HTR-8/SVneo (cell line): ENCODE results near the gene TPM1.
"Not testable (repeated sequence)": the region's sequence is repeated elsewhere in the genome, so short reads cannot be mapped to it uniquely, and the experiment has no call there.

Experiments used
- DNase-seq: peaks from one replicate; pipeline ENCODE4 v3.0.0; 2011; ENCODE audit warnings: low spot score, mixed read lengths; ENCODE audit not compliant: insufficient read length
- FAIRE-seq: peaks from 2 replicates; lab custom pipeline; 2011; peaks lifted over from hg19 to GRCh38; lab: Jason Lieb, UNC

Gene TPM1

DNA sequence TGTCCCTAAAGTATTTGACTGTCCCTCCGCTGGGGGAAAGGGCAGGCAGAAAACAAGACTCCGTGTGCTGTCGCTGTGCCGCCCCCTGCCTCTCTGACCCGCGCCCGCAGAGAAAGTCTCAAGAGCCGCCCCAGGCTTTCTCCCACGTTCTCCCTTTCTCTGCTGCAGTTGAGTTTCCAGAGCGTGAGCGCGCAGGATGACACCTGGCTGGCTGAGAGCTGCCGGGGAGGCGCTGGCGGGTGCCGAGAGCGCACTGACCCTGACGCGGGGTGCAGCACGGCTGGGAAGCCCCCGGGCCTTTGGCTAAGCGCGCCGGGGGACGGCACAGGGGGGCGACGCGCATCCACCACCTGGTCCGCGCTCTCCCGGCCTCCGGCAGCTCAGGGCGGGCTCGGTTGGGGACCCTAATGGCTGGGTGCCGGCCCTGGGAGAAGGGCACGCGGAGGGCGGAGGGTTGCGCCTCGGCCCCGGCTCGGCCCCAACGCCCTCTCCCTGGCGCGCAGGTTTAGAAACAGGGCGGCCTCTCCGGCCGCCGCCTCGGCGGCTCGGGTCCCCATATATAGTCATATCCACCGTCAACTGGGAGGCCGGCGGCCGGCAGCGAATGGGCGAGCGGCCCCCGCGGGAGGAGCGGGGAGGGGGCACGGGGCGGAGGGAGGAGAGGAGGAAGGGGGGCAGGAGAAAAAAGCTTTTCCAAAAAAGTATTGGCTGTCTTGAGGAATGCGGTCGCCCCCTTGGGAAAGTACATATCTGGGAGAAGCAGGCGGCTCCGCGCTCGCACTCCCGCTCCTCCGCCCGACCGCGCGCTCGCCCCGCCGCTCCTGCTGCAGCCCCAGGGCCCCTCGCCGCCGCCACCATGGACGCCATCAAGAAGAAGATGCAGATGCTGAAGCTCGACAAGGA, at the start of gene TPM1:
Gene TPM1, plus strand, starts transcription at position 774 of the 903 bp plus-strand sequence. Its CDS starts 83 bp downstream, at position 857.
- FAIRE-seq (peak; percentile 68), DNase-seq (peak; percentile 72)

DNA sequence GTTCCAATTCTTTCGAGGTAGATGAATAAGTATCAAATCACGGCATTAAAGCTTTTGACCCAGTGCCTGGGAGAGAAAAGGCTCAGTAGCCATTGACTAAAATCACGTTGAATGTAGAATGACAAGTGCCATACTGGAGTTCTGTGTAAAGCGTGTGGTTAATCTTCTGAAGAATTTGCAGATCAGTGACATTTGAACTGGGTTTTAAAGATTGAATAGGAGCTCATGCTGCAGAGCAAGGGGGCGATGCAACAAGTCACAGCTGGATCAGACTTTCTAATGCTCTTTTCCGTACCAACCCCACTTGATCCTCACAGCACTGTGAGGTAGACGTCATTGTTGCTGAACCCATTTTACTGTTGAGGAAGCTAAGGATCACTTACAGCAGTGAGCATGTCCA, 49.5 kb upstream of the TPM1 start:
- FAIRE-seq, result no peak

DNA sequence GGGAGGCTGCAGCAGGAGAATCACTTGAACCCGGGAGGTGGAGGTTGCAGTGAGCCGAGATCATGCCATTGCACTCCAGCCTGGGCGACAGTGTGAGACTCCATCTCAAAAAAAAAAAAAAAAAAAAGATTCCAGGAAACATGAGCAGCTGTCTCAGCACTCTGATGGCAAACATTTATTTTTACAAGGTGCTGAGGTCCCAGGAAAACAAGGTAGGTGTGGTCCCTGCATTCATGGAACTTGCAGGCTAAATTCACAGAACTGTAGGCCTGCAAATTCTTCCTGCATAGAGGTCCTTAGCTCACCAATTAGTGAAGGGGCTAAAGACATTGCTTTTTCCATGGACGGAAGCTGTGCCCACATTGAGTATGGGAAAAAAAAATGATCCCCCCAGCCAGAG, 48.9 kb upstream of the TPM1 start:
- DNase-seq, FAIRE-seq: not testable (repeated sequence)

More for the DNA sequence above, 49.5 kb upstream of the TPM1 start:
- no peak for DNase-seq

DNA sequence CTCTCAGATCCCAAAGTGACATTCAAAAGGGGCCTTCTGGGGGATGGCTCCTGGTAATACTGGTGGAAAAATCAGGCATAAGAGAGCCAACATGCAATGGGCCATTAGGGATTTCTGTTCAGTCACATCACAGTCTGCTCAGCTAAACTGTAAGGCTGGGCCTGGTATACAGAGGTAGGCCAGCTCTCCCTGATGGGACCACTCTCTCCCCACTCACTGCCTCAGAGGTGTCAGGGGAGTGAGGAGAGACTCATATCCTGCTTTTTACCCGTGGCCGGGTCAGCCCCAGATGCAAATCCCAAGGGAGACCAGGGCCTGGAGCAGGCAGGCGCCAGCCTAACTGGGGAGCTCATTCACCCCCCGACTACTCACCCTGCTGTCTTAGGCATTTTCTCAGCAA, 48.1 kb upstream of the TPM1 start:
- no peak for FAIRE-seq

DNA sequence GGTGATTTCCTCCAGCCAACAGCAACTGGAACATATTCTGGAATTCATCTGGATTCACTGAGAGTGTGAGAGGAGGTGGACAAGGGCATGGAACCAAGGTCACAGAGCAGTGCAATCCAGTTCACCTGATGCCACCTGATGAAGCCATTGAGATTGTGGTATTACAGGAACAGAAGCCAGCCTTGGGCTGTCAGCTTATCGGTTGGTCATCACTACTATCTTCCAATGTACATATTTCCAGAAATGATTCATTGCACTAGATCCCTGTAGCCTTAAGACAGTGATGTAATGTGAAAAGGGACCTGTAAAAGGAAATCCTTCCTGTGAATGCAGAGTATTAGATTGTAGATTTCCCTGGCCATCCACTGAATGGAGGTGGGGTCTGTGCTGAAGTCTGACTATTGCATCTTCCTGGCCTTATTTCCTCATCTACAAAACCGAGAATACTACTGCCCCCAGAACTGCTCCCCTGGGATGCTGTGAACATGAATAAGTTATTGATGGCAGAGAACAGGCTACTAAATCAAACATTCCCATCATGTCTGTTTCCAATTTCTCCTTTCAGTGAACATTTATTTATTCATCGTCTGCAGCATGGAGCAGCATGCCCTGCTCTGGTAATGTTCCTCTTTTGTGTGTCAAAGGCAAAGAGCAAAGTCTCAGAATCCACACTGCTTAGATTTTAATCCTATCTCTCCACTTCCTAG, 47.4 kb upstream of the TPM1 start:
- peak; percentile 76 for FAIRE-seq
- DNase-seq, result no peak

More for the DNA sequence above, 48.1 kb upstream of the TPM1 start:
- DNase-seq, result no peak

GRCh38 chr15:62997441-62997840, 45.1 kb upstream of the TPM1 start:
- FAIRE-seq (no peak), DNase-seq (no peak)

GRCh38 chr15:62998262-62998890, 44.2 kb upstream of the TPM1 start:
- no peak for FAIRE-seq
- no peak for DNase-seq

DNA sequence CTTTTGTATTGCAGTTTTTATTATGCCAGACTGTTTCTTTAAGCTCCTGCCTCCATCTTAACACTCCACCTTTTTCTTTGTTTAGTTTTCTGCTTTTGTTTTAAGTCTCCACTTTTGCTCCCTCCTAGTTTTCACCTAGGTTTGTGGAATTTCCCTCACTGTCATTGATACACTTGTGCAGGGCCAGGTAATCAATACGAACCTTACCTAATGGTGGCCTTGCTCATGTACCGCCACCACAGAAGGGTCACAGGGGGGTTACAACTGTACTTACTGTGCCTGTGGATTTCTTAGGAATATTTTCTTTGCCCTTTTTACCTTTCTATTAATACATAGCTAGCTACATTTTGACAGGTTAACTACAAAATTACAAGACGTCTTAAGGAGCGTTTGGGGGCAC, 43.4 kb upstream of the TPM1 start:
- DNase-seq, result no peak
- no peak for FAIRE-seq

DNA sequence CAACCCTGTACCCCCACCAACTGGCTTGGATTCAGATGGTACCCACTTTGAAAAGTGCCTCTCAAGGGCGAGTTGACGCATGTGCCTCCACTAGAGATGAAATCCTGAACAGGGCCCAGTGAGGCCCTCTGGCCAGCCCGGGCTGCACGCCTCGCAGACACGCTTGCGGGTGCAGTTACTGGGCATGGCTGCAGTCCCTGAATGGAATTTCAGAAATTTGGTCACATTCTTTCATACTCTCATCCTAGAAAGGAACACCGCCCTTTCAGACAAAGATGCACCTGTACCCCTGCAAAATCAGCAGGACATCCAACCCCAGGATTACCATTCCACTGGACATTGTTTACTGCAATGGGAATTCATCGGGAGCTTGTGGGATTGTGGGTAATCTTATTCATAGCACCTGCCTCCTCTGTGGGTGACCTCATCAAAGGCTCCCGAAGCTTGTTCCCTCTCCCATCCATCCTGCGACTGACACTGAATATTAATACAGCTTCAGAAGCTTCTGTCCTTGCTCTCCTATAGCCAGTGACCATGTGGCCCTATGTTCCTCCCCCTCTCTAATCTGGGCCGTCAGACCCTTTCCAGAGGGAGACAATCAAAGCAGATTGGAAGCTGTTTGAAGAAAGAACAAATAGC, 42.5 kb upstream of the TPM1 start:
- FAIRE-seq, result no peak
- no peak for DNase-seq

- DNase-seq (no peak), FAIRE-seq (no peak)
Observed at GRCh38 chr15:63000706-63001105, 41.8 kb upstream of the TPM1 start.

DNA sequence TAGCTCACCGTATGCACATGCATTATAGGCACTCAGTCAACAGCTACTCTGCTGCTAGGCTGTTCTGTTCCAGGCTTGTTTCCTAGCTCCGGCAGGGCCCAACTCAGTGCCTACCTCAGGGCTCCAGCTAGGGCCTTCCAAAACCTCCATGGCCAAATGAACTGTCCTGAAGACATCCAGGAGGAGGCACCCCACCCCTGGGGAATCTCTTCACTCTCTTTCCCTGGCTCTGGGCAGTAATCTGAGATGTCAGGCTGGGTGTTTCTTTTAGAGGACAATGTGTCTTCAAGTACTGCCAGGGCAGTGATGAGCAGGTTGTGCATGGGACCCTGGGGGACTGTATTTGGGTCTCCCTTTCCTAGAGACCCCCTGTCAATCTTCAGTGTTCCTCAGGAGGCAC, 38.3 kb upstream of the TPM1 start:
- no peak for DNase-seq
- no peak for FAIRE-seq

DNA sequence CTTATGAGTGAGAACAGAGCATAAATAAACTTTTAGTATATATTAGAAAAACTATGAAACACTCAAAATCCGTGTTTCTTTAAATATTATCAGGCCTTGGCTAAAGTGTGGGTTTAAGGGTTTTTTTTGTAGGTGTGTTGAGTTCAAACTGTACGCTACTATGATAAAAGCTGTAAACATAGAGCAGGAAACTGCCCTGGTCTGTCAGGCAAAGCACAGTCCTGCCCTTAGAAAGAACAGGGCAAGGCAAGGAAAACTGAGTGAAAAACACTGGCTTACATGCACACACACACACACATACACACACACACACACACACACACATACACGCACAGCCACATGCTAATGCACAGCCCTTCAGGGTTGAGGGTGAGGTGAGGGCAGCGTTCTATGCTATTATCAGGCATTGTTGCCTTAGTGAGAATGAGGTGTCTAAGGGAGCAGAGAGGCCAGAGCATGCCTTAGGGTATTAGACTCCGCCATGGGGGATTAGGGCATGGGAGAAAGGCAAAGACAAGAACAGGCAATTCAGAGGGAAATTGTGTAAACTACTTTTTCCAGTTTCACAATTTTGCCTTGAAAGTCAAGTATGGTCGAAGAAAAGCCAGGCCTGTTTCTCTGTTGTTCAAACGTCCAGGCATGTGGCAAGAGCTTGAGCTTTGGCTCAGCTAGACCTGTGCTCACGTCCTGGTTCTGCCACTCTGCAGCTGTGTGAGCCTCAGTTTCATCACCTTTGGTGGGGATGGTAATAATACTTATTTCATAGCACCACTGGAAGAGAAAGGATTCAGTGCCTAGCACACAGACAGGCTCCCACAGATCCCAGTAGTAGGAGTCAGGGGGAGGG, 36.3 kb upstream of the TPM1 start:
- DNase-seq (no peak), FAIRE-seq (no peak)

DNA sequence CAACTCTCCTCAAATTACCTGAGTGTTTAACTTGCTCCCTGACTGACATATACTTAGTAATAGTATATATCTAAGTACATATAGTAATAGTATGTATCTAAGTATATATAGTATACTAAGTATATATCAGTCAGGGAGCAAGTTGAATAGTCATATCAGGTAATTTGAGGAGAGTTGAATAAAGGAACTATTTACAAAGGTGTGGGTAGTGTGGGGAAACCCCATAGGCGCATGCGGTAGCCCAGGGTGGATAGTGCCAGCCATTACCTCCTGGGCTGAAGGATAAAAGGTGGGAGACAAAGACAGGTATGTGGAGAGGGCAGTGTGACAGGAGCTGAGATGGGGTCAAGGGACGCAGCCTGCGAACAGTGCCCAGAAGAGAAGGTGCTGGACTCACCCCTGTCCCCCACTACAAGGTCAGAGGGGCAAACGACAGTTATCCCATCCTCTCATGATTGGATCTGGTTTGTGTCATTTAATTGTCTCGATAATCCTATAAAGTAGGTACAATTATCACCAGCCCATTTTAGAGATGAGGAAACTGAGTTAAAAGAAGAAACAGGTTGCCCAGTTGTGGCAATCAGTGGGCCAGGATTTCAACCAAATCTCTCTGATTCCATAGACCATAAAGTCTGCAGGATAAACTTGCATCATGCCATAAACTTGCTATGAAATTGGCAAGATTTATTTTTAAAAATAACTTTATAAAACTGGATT, 34.1 kb upstream of the TPM1 start:
- no peak for FAIRE-seq
- DNase-seq, result no peak

DNA sequence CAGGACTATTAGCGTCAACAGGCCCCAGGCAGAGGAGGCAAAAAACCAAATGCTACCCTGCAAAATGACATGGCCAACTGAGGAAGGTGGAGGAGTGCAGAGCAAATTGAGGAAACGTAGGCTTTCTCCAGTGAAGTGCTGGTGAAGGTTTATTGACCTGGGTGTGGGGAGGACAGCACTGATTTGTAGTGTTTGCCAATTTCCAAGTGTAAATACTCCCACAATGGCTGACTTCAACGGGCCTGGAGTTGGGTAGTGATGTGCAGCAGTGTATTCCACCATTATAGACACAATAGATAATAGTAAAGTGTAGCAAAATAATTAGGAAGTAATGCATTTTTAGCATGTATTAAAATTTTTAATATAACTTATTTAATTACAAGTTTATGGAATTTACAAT, 32.2 kb upstream of the TPM1 start:
- no peak for DNase-seq
- FAIRE-seq, result no peak

DNA sequence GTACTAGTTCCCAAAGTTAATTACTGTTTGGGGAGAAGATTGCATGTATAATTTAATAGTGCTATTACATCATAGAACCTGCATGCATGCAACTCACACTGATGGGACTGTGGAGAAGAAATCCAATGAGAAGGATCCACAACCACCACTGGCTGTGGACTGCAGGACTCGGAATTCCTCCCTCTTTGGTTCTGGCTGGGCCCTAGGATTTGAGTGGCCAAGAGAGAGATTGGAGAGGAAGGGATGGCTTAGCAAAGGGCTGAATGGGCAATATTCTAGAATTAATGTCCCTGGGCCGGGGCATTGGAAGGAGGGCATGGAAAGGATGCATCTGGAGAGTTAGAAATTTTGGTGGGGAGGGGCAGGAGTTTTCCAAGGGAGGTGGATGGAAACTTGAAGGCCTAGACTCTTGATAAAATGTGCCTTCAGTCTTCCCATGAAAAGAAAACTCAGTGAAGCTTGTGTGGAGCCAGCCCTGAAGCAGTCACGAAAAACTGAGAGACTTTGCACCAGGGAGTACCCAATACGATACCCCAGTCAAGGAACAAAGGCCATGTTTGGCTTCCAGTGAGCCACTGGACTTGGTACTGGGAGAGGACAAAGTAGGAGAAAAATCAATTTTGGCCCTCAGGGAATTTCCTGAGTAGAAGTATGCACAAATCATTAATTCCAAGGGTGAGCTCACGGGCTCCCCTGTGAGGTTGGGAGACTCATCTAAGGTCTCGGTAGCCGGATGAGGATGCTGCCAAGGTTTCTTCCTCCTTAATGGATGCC, 31.4 kb upstream of the TPM1 start:
- FAIRE-seq (no peak), DNase-seq (no peak)

DNA sequence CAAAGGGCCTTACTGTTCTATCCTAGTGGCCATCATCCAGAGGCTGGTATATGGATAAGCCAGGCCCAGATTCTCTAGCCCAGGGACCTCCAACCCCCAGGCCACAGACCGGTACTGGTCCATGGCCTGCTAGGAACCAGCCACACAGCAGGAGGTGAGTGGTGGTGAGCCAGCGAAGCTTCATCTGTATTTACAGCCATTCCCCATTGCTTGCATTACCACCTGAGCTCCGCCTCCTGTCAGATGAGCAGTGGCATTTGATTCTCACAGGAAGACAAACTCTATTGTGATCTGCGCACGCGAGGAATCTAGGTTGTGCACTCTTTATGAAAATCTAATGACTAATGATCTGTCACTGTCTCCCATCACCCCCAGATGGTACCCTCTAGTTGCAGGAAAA, 30.1 kb upstream of the TPM1 start:
- DNase-seq (no peak), FAIRE-seq (no peak)

GRCh38 chr15:63013052-63013808, 29.3 kb upstream of the TPM1 start:
- FAIRE-seq (no peak), DNase-seq (no peak)

DNA sequence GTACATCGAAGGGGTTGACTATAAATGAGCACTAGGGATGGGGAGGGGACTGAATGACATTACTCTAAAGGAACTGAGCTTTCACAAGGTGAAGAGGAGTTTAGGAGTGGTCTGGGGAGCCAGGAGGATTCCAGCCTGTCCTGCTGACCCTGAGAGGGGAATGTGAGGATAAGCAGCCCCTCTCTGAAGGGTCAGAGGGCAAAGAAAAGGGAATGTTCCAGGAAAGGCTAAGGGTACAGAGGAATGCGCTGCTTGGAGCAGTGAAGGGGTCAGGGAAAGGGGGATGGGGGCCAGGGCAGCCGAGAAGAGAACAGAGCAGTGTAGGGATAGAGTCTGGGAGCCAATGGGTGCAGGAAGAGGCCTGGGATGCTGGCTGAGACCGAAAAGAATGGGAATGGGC, 28.0 kb upstream of the TPM1 start:
- no peak for DNase-seq
- no peak for FAIRE-seq
